Measurements from ENCODE around the gene CTNNBIP1. TPM values are rescaled to one million over a fixed set of nuclear protein-coding genes. Genes with fewer than 3 reads are reported as not detected.

Gene CTNNBIP1
- 31.7 and 37.2 TPM in 2 replicates for total RNA-seq
- 23.1 and 26.6 TPM in 2 replicates for polyA plus RNA-seq
- 21.3 and 33.2 TPM in 2 replicates for polyA plus RNA-seq (2011; cell fraction: cytosol; rRNA removed)
- polyA plus RNA-seq (2011; cell fraction: nucleus; rRNA removed), result 12.9 and 13.6 TPM in 2 replicates
- 38.7 and 40.7 TPM in 2 replicates for polyA plus RNA-seq (2012)
- polyA minus RNA-seq, result 17.0 and 23.9 TPM in 2 replicates
- 7.4 TPM for polyA minus RNA-seq (2011; cell fraction: cytosol; rRNA and poly(A)+ RNA removed)
- polyA minus RNA-seq (2011; cell fraction: nucleus; rRNA and poly(A)+ RNA removed), result 4.1 and 5.2 TPM in 2 replicates
- Bru-seq, nascent RNA, result percentile 57 among the genes with signal in this experiment
- percentile 74 among the genes with signal in this experiment for BruChase-seq, experiment 1, labeled RNA remaining after a 6-hour chase
- percentile 70 among the genes with signal in this experiment for BruChase-seq, experiment 2, labeled RNA remaining after a 2-hour chase
- long read RNA-seq, transcript CTNNBIP1-203 (6 exons, 3,000 nt), result minor isoform, 7 of 120 reads
- long read RNA-seq, transcript CTNNBIP1-204 (5 exons, 1,206 nt), result major isoform, 88 of 120 reads
- long read RNA-seq, partial matches to known transcripts, result 3 of 120 reads
- long read RNA-seq, other reads (novel, unspliced or antisense), result 20 of 120 reads

- Histone ChIP-seq H3K9ac (replicated peaks; ENCODE audit: extremely low read depth, insufficient read depth, low read length) (peak within 1 kb of the TSS; percentile 84), H4K20me1 (replicated peaks; ENCODE audit: control insufficient read depth, extremely low read depth, insufficient read depth, low read length) (no peaks in the 10 kb centered on the region), H3K79me2 (ENCODE audit: control insufficient read depth, insufficient read depth, low read length) (peaks cover 5% of the 10 kb centered on the region), H3K27ac (ENCODE audit: insufficient read depth, low read depth, low read length) (peak within 1 kb of the TSS; percentile 61), H3K4me3 (replicated peaks in 1 of 3; ENCODE audit: insufficient read depth in 1 of 3, low read depth in 1 of 3, low read length in 3 of 3) (peak within 1 kb of the TSS; percentile 61 to 70 (median 63)), H3K4me2 (ENCODE audit: insufficient read depth, low read length) (peak within 1 kb of the TSS; percentile 93), H2AFZ (ENCODE audit: low read depth, low read length) (peak within 1 kb of the TSS; percentile 92), H3K36me3 (ENCODE audit: control insufficient read depth in 2 of 2, extremely low read depth in 1 of 2, insufficient read depth in 2 of 2, low read length in 2 of 2) (no peaks in the 10 kb centered on the region), H3K4me1 (ENCODE audit: control insufficient read depth, extremely low read depth, insufficient read depth, low read length) (peaks cover 11% of the 10 kb centered on the region), H3K27me3 (ENCODE audit: control insufficient read depth in 2 of 2, insufficient read depth in 2 of 2, low read length in 2 of 2) (no peaks in the 10 kb centered on the region), H3K9me3 (replicated peaks; ENCODE audit: control insufficient read depth, insufficient read depth, low read length) (no peaks in the 10 kb centered on the region), H3K9me1 (replicated peaks; ENCODE audit: control insufficient read depth, extremely low read depth, insufficient read depth, low read length) (no peaks in the 10 kb centered on the region)
- intact Hi-C loops (cut with micrococcal nuclease), result loop anchor here (1.0 kb wide), 6 partner anchors 12 to 322 kb away; partner anchors contain the start of genes LZIC, NMNAT1, TMEM201 and UBE4B
- TF ChIP-seq POLR2A (IDR thresholded peaks at IDR 0.05; ENCODE audit: low read depth, low read length) (peak; percentile 40), POLR2AphosphoS5 (IDR thresholded peaks at IDR 0.05; ENCODE audit: insufficient read depth, low read depth, low read length) (peak; percentile 79), FOS (IDR thresholded peaks at IDR 0.05; ENCODE audit: borderline replicate concordance, insufficient read depth, low read length) (no peak)
- no peak for DNase-seq (ENCODE audit: low read depth, low spot score)
- CTCF ChIA-PET, result interaction anchor here (1.2 kb wide), 4 partner anchors 17 to 300 kb away, joined by 3 to 9 read pairs (median 4); partner anchors contain the start of gene KIF1B
- POLR2A ChIA-PET, result interaction anchor here (1.2 kb wide), 1 partner anchor 33 kb away, joined by 5 read pairs; the partner anchor contains the start of genes LZIC and NMNAT1
- no TSS peak for BruUV-seq (replicated peaks)
- dilution Hi-C loops (cut with MboI; ENCODE audit: extremely low pct_ligation_motif_present, low sequenced_read_pairs), result no loop called here
- no peak for FAIRE-seq
These were observed at the start of gene CTNNBIP1 for GRCh38 chr1:9910076-9910422. Gene CTNNBIP1, minus strand, starts transcription at chr1:9910269. Its CDS starts 38,205 bp downstream, at chr1:9872064.

- no peak overlapping the region for H3K27ac ChIP-seq (ENCODE audit: insufficient read depth, low read depth, low read length)
- no peak overlapping the region for H3K4me2 ChIP-seq (ENCODE audit: insufficient read depth, low read length)
- H4K20me1 ChIP-seq (replicated peaks; ENCODE audit: control insufficient read depth, extremely low read depth, insufficient read depth, low read length), result no peaks in the 10 kb centered on the region
- no peaks in the 10 kb centered on the region for H3K4me1 ChIP-seq (ENCODE audit: control insufficient read depth, extremely low read depth, insufficient read depth, low read length)
- H3K9me1 ChIP-seq (replicated peaks; ENCODE audit: control insufficient read depth, extremely low read depth, insufficient read depth, low read length), result no peaks in the 10 kb centered on the region
- no peaks in the 10 kb centered on the region for H3K27me3 ChIP-seq (ENCODE audit: control insufficient read depth in 2 of 2, insufficient read depth in 2 of 2, low read length in 2 of 2)
- no peak for DNase-seq (ENCODE audit: low read depth, low spot score)
- no TSS peak for BruUV-seq (replicated peaks)
- no peak overlapping the region for H3K9ac ChIP-seq (replicated peaks; ENCODE audit: extremely low read depth, insufficient read depth, low read length)
- H3K9me3 ChIP-seq (replicated peaks; ENCODE audit: control insufficient read depth, insufficient read depth, low read length), result no peaks in the 10 kb centered on the region
- H3K36me3 ChIP-seq (ENCODE audit: control insufficient read depth in 2 of 2, extremely low read depth in 1 of 2, insufficient read depth in 2 of 2, low read length in 2 of 2), result no peaks in the 10 kb centered on the region
- CTCF ChIA-PET, result interaction anchor here (1.1 kb wide), 1 partner anchor 195 kb away, joined by 4 read pairs; no protein-coding TSS in a partner anchor
- no peak for FAIRE-seq
- H3K4me3 ChIP-seq (replicated peaks in 1 of 3; ENCODE audit: insufficient read depth in 1 of 3, low read depth in 1 of 3, low read length in 3 of 3), result no peak overlapping the region
- no peak for TF ChIP-seq GATA2 (IDR thresholded peaks at IDR 0.05; ENCODE audit: insufficient read depth, insufficient read length, low read depth, low read length)
- no peak for TF ChIP-seq EZH2 (IDR thresholded peaks at IDR 0.05; ENCODE audit: borderline replicate concordance, low read depth, low read length, severe bottlenecking)
- no peak for TF ChIP-seq CTCF (IDR thresholded peaks at IDR 0.05; ENCODE audit: extremely low read depth in 1 of 2, insufficient read depth in 1 of 2, low read depth in 1 of 2, low read length in 2 of 2)
- TF ChIP-seq POLR2AphosphoS5 (IDR thresholded peaks at IDR 0.05; ENCODE audit: insufficient read depth, low read depth, low read length), result no peak
- no peak for TF ChIP-seq MAX (IDR thresholded peaks at IDR 0.05; ENCODE audit: insufficient read depth, insufficient read length)
- TF ChIP-seq POLR2A (IDR thresholded peaks at IDR 0.05; ENCODE audit: low read depth, low read length), result no peak
- no peak for TF ChIP-seq MYC (IDR thresholded peaks at IDR 0.05; ENCODE audit: low read depth, low read length)
- no peak for TF ChIP-seq JUN (IDR thresholded peaks at IDR 0.05; ENCODE audit: borderline replicate concordance, insufficient read depth, insufficient read length, low read depth)
- TF ChIP-seq FOS (IDR thresholded peaks at IDR 0.05; ENCODE audit: borderline replicate concordance, insufficient read depth, low read length), result no peak
- POLR2A ChIA-PET, result interaction anchor here (1.2 kb wide), 1 partner anchor 20 kb away, joined by 3 read pairs; no protein-coding TSS in a partner anchor
- H2AFZ ChIP-seq (ENCODE audit: low read depth, low read length), result no peak overlapping the region
- dilution Hi-C loops (cut with MboI; ENCODE audit: extremely low pct_ligation_motif_present, low sequenced_read_pairs) (no loop called here), intact Hi-C loops (cut with micrococcal nuclease) (no loop called here)
- H3K79me2 ChIP-seq (ENCODE audit: control insufficient read depth, insufficient read depth, low read length), result no peaks in the 10 kb centered on the region
These were observed 47.7 kb upstream of the CTNNBIP1 start for GRCh38 chr1:9957726-9958125.
